HG03139 (cell line): ENCODE measurements around the gene SIN3A.
A peak's percentile ranks its signal among the peaks of the same experiment; 100 is the strongest.
"Not testable (repeated sequence)": the region's sequence is repeated elsewhere in the genome, so short reads cannot be mapped to it uniquely, and the experiment has no call there.

Source experiments
- ATAC-seq: cut with Tn5 transposase; IDR thresholded peaks from one replicate; pipeline ENCODE4 v1.9.1; 2021; ENCODE audit not compliant: unreplicated experiment

Gene SIN3A

GRCh38 chr15:75450307-75451201 lies 936 bp downstream of the SIN3A start:
- ATAC-seq = peak; percentile 14

- no peak for ATAC-seq
Measured at GRCh38 chr15:75449585-75450306, 1.7 kb downstream of the SIN3A start.

GRCh38 chr15:75448171-75448570 lies 3.3 kb downstream of the SIN3A start:
- not testable (repeated sequence) for ATAC-seq

GRCh38 chr15:75446151-75446550 lies 5.3 kb downstream of the SIN3A start:
- ATAC-seq = no peak

- not testable (repeated sequence) for ATAC-seq
Measured at GRCh38 chr15:75445324-75445723, 6.2 kb downstream of the SIN3A start.

- not testable (repeated sequence) for ATAC-seq
Measured at GRCh38 chr15:75443972-75444453, 7.5 kb downstream of the SIN3A start.

GRCh38 chr15:75437721-75438120 lies 13.8 kb downstream of the SIN3A start:
- no peak for ATAC-seq

- ATAC-seq = no peak
Measured at GRCh38 chr15:75436881-75437280, 14.6 kb downstream of the SIN3A start.

- ATAC-seq = no peak
Measured at GRCh38 chr15:75431682-75432081, 19.8 kb downstream of the SIN3A start.

- ATAC-seq = no peak
Measured at GRCh38 chr15:75431270-75431669, 20.2 kb downstream of the SIN3A start.

GRCh38 chr15:75430259-75430658 lies 21.2 kb downstream of the SIN3A start:
- no peak for ATAC-seq

- no peak for ATAC-seq
Measured at GRCh38 chr15:75428152-75428551, 23.3 kb downstream of the SIN3A start.

GRCh38 chr15:75425966-75426500 lies 25.5 kb downstream of the SIN3A start:
- no peak for ATAC-seq

GRCh38 chr15:75422554-75422953 lies 28.9 kb downstream of the SIN3A start:
- ATAC-seq = no peak

GRCh38 chr15:75420698-75421097 lies 30.8 kb downstream of the SIN3A start:
- ATAC-seq = no peak

- ATAC-seq = no peak
Measured at GRCh38 chr15:75416584-75416983, 34.9 kb downstream of the SIN3A start.

GRCh38 chr15:75410196-75410595 lies 41.3 kb downstream of the SIN3A start:
- ATAC-seq = no peak

GRCh38 chr15:75407083-75407482 lies 44.4 kb downstream of the SIN3A start:
- no peak for ATAC-seq

- no peak for ATAC-seq
Measured at GRCh38 chr15:75403892-75404291, 47.6 kb downstream of the SIN3A start.

- ATAC-seq = no peak
Measured at GRCh38 chr15:75397494-75397893, 54.0 kb downstream of the SIN3A start.

- no peak for ATAC-seq
Measured at GRCh38 chr15:75389791-75390382, 61.6 kb downstream of the SIN3A start.
